DND-41 (cell line): ENCODE data around the gene DDIT3.

Experiments used
- EZH2 ChIP-seq: IDR thresholded peaks from 3 replicates; pipeline ENCODE4 v1.6.1; 2012; ENCODE audit warnings: borderline replicate concordance, low read depth, mild to moderate bottlenecking, moderate library complexity, low read length, inconsistent platforms; ENCODE audit not compliant: severe bottlenecking
- TF ChIP-seq, protein P1 (sequence below): IDR thresholded peaks from 2 replicates; pipeline ENCODE4 v1.5.1; 2012; ENCODE audit warnings: borderline replicate concordance, low read length, moderate library complexity, mild to moderate bottlenecking; ENCODE audit not compliant: poor library complexity, severe bottlenecking; ENCODE audit errors: extremely low read depth

DNA sequence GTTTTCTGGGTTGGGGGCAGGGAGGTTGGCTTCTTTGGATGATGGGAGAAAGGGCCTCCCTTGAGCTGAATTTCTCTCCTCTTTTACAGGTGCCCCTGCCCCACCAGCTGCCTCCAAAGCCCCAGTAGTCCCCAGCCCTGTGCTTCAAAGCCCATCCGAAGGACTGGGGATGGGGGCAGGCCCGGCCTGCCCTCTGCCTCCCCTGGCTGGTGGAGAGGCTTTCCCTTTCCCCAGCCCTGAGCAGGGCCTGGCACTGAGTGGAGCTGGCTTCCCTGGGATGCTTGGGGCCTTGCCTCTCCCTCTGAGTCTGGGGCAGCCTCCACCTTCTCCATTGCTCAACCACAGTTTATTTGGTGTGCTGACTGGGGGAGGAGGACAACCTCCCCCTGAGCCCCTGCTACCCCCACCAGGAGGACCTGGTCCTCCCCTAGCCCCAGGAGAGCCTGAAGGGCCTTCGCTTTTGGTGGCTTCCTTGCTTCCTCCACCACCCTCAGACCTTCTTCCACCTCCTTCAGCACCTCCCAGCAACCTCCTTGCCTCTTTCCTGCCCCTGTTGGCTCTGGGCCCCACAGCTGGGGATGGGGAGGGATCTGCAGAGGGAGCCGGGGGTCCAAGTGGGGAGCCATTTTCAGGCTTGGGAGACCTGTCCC lies 6.3 kb upstream of the DDIT3 start:
- TF ChIP-seq, protein P1, sequence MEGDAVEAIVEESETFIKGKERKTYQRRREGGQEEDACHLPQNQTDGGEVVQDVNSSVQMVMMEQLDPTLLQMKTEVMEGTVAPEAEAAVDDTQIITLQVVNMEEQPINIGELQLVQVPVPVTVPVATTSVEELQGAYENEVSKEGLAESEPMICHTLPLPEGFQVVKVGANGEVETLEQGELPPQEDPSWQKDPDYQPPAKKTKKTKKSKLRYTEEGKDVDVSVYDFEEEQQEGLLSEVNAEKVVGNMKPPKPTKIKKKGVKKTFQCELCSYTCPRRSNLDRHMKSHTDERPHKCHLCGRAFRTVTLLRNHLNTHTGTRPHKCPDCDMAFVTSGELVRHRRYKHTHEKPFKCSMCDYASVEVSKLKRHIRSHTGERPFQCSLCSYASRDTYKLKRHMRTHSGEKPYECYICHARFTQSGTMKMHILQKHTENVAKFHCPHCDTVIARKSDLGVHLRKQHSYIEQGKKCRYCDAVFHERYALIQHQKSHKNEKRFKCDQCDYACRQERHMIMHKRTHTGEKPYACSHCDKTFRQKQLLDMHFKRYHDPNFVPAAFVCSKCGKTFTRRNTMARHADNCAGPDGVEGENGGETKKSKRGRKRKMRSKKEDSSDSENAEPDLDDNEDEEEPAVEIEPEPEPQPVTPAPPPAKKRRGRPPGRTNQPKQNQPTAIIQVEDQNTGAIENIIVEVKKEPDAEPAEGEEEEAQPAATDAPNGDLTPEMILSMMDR, result no peak
- no peak for TF ChIP-seq EZH2
